ENCODE results near the gene PPT2. TPM values are rescaled to one million over a fixed set of nuclear protein-coding genes. Genes with fewer than 3 reads are reported as not detected.

PPT2 gene
- total RNA-seq, 1 experiment from 2014 or later = 46.3 TPM

GRCh38 chr6:32176476-32177182 lies 22.7 kb downstream of the PPT2 start:
- H2AK5ac ChIP-seq (ENCODE audit: insufficient read length, low read length) = peak overlapping the region; percentile 30
- Mint-ChIP-seq H3K27me3 (ENCODE audit: low read depth) (no peaks in the 10 kb centered on the region; the same call in 1 of the 2 replicates), H3K27ac (peak overlapping the region; percentile 98), H3K9me3 (no peaks in the 10 kb centered on the region; a peak in 1 of 5 replicates), H3K36me3 (ENCODE audit: insufficient read depth in 1 of 3, low read depth in 3 of 3) (peaks cover 22 to 35% (median 33%) of the 10 kb centered on the region in 3 experiments), H3K4me3 (peak overlapping the region; percentile 83 to 86), H3K4me1 (peaks cover 40 to 47% of the 10 kb centered on the region in 2 experiments)
- H4K91ac ChIP-seq (ENCODE audit: insufficient read length, low read depth, low read length) = no peak overlapping the region
- H2BK5ac ChIP-seq (ENCODE audit: insufficient read length, low read length) = peak overlapping the region; percentile 11
- peak overlapping the region; percentile 86; the same call in 1 of the 2 replicates for H3K14ac ChIP-seq (ENCODE audit: insufficient read depth, low read length)
- H3K27me3 ChIP-seq (ENCODE audit: insufficient read depth, low read length) = no peaks in the 10 kb centered on the region
- peaks cover 22% of the 10 kb centered on the region for H3K23me2 ChIP-seq (ENCODE audit: insufficient read length, low read depth, low read length, poor library complexity, severe bottlenecking)
- H3K79me1 ChIP-seq (ENCODE audit: insufficient read depth, low read depth, low read length, poor library complexity, severe bottlenecking) = no peaks in the 10 kb centered on the region
- WGBS (ENCODE audit: extremely low coverage, insufficient read length, low lambda C conversion rate) = no CpG with 5 or more reads among the region's 5 CpGs
- peak overlapping the region; percentile 83 for H3K9ac ChIP-seq (ENCODE audit: extremely low read depth, insufficient read length, low read length)
- H4K8ac ChIP-seq (replicated peaks; ENCODE audit: insufficient read length, low read depth, low read length) = no peak overlapping the region
- H3K56ac ChIP-seq (ENCODE audit: insufficient read length, low read depth, low read length) = no peak overlapping the region
- H2AFZ ChIP-seq (ENCODE audit: low read length) = no peak overlapping the region
- no peak overlapping the region for H2BK12ac ChIP-seq (ENCODE audit: insufficient read length, low read depth, low read length)
- no peaks in the 10 kb centered on the region for H4K20me1 ChIP-seq (ENCODE audit: control insufficient read depth, insufficient read depth, insufficient read length)
- peak overlapping the region; percentile 83 for H3K4me2 ChIP-seq (ENCODE audit: insufficient read depth, insufficient read length, low read length)
- no peak for TF ChIP-seq CTCF (conservative IDR thresholded peaks at IDR 0.05)
- H2BK20ac ChIP-seq (ENCODE audit: low read depth, low read length, poor library complexity, severe bottlenecking) = no peak overlapping the region
- H3K4me1 ChIP-seq (ENCODE audit: insufficient read depth, low read length) = peaks cover 7% of the 10 kb centered on the region
- peak overlapping the region; percentile 76 for H3T11ph ChIP-seq (ENCODE audit: low read length)
- H3K27ac ChIP-seq (ENCODE audit: insufficient read length, low read depth, low read length) = peak overlapping the region; percentile 68
- peaks cover 18% of the 10 kb centered on the region; the same call in 1 of the 2 replicates for H3K79me2 ChIP-seq (ENCODE audit: insufficient read depth, low read length)
- no peak overlapping the region for H2BK15ac ChIP-seq (ENCODE audit: low read depth, low read length)
- H3K4ac ChIP-seq (ENCODE audit: low read depth, low read length) = no peak overlapping the region; the same call in 1 of the 2 replicates
- H3K23ac ChIP-seq (ENCODE audit: insufficient read length, low read depth, low read length) = no peak overlapping the region
- H3K9me3 ChIP-seq (ENCODE audit: control insufficient read depth, low read depth, low read length) = no peaks in the 10 kb centered on the region
- no peak overlapping the region for H4K5ac ChIP-seq (ENCODE audit: insufficient read length, low read depth, low read length)
- H3K18ac ChIP-seq (ENCODE audit: insufficient read length, low read depth, low read length) = peak overlapping the region; percentile 90
- DNase-seq = no peak
- peak overlapping the region; percentile 51 for H2BK120ac ChIP-seq (ENCODE audit: low read depth, low read length, poor library complexity, severe bottlenecking)
